Measurements from ENCODE around the gene CD33. TPM values are rescaled to one million over a fixed set of nuclear protein-coding genes. Genes with fewer than 3 reads are reported as not detected.
A peak's percentile ranks its signal among the peaks of the same experiment; 100 is the strongest.

CD33 gene
- total and polyA plus RNA-seq, 2 of the 8 experiments (the other 6 are each of a cell fraction or from before 2014, with no cell fraction given), result 0.06 TPM; not detected in 1

DNA sequence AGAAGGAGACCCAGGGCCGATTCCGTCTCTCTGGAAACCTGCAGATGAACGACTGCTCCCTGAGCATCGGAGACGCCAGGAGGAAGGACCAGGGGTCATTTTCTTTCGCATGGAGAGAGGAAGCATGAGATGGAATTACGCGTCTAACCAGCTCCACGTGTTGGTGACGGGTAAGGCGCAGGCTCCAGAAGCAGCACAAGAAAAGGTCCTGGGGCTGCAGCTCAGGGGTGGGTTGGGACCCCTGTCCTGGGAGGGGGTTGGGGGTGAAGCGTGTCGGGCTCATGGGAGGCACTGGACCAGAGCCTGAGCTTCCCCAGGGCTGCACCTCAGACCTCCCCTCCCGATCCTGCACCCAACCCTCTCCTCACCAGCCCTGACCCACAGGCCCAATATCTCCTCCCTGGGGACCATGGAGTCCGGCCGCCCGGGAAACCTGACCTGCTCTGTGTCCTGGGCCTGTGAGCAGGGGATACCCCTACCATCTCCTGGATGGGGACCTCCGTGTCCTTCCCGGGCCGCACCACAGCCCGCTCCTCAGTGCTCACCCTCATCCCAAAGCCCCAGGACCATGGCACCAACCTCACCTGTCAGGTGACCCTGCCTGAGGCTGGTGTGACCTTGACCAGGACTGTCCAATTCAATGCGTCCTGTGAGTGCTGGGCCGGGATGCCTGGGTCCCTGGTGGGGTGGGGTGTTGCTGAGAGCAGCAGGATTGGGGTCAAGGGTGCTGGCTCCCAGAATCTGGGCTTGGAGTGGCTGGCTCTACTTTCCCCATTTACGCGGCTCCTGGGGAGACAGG lies 39.6 kb upstream of the CD33 start:
- CTCF ChIA-PET (ENCODE audit: partially characterized antibody), result interaction anchor here (2.8 kb wide), 1 partner anchor 27 kb away, joined by 14 read pairs; no protein-coding TSS in a partner anchor
- H3K4ac ChIP-seq (replicated peaks; ENCODE audit: insufficient read length, low read depth, low read length), result no peak overlapping the region

More for the DNA sequence above, 39.6 kb upstream of the CD33 start:
- TF ChIP-seq SIN3A (conservative IDR thresholded peaks at IDR 0.05 in 1 of 2, IDR thresholded peaks at IDR 0.05 in 1 of 2; ENCODE audit: low read depth in 1 of 2, low read length in 2 of 2) (no peak), CREB1 (IDR thresholded peaks at IDR 0.05) (no peak), ASH2L (IDR thresholded peaks at IDR 0.05; ENCODE audit: low read length) (no peak), RBBP5 (IDR thresholded peaks at IDR 0.05; ENCODE audit: borderline replicate concordance, low read depth, low read length) (no peak), EP300 (IDR thresholded peaks at IDR 0.05; ENCODE audit: borderline replicate concordance in 1 of 2, low read depth in 2 of 2, low read length in 2 of 2) (no peak), TAF7 (optimal IDR thresholded peaks at IDR 0.05; ENCODE audit: borderline replicate concordance, low read depth, low read length) (no peak), KDM5A (IDR thresholded peaks at IDR 0.05; ENCODE audit: low read length) (no peak)
- Histone ChIP-seq H3K23ac (ENCODE audit: insufficient read length) (no peak overlapping the region), H3K79me1 (ENCODE audit: low read depth, low read length) (no peaks in the 10 kb centered on the region), H2BK12ac (ENCODE audit: low read depth, low read length) (no peak overlapping the region), H2BK20ac (ENCODE audit: low read length) (no peak overlapping the region), H4K8ac (ENCODE audit: extremely low read depth, insufficient read depth, low read length) (peak overlapping the region; percentile 5; the same call in 1 of the 2 replicates), H3K56ac (replicated peaks; ENCODE audit: insufficient read length, low read depth, low read length) (no peak overlapping the region), H3K4me1 (replicated peaks in 1 of 4; ENCODE audit: control insufficient read depth in 3 of 4, insufficient read depth in 4 of 4, low read length in 3 of 4) (peaks cover 0 to 3% (median 0%) of the 10 kb centered on the region in 4 experiments; a peak in 3 of 7 replicates), H3K79me2 (ENCODE audit: control insufficient read depth in 1 of 2, insufficient read depth in 2 of 2, low read length in 2 of 2) (no peaks in the 10 kb centered on the region), H3K27me3 (replicated peaks in 1 of 4; ENCODE audit: control insufficient read depth in 3 of 4, extremely low read depth in 1 of 4, insufficient read depth in 3 of 4, low read length in 3 of 4) (peaks cover 0 to 13% (median 5%) of the 10 kb centered on the region in 4 experiments; a peak in 5 of 7 replicates), H3K27ac (ENCODE audit: low read depth, low read length) (no peak overlapping the region), H3K14ac (ENCODE audit: insufficient read length) (no peak overlapping the region), H2AK5ac (ENCODE audit: low read depth, low read length) (no peak overlapping the region), H4K20me1 (replicated peaks in 1 of 2; ENCODE audit: control insufficient read depth in 1 of 2, insufficient read depth in 2 of 2, low read length in 2 of 2) (no peaks in the 10 kb centered on the region), H2BK120ac (replicated peaks; ENCODE audit: low read depth, low read length) (no peak overlapping the region), H3K36me3 (ENCODE audit: control insufficient read depth in 2 of 4, insufficient read depth in 4 of 4, low read length in 3 of 4) (no peaks in the 10 kb centered on the region; a peak in 1 of 8 replicates), H3K23me2 (ENCODE audit: low read depth, low read length) (no peaks in the 10 kb centered on the region), H4K91ac (replicated peaks; ENCODE audit: insufficient read length, low read length) (no peak overlapping the region), H2AFZ (ENCODE audit: low read length) (no peak overlapping the region), H3K4me3 (ENCODE audit: extremely low read depth in 1 of 4, insufficient read depth in 2 of 4, low read depth in 3 of 4, low read length in 4 of 4) (no peak overlapping the region), H3K4me2 (ENCODE audit: insufficient read depth in 1 of 2, low read depth in 2 of 2, low read length in 2 of 2) (no peak overlapping the region), H3K9me3 (ENCODE audit: insufficient read depth in 2 of 2, low read depth in 1 of 2, low read length in 1 of 2) (peaks cover 0 to 8% of the 10 kb centered on the region in 2 experiments; a peak in 1 of 4 replicates), H2BK15ac (ENCODE audit: low read length) (no peak overlapping the region), H2BK5ac (ENCODE audit: low read depth, low read length) (no peak overlapping the region), H4K5ac (ENCODE audit: insufficient read length, low read depth, low read length) (no peak overlapping the region), H3K9ac (replicated peaks in 1 of 4; ENCODE audit: extremely low read depth in 1 of 4, low read depth in 3 of 4, low read length in 3 of 4) (no peak overlapping the region), H3K18ac (ENCODE audit: extremely low read depth, low read length) (no peak overlapping the region)
- POLR2A ChIA-PET (ENCODE audit: partially characterized antibody), result interaction anchor here (1.8 kb wide), 1 partner anchor 209 kb away, joined by 5 read pairs; no protein-coding TSS in a partner anchor
- DNase-seq (ENCODE audit: low read depth in 1 of 2, low spot score in 2 of 2) (no peak), FAIRE-seq (no peak)
- 86% methylated on average over 19 of the region's 25 CpGs; no CpG with 5 or more reads in 1 of the 2 experiments for WGBS, 2 experiments (ENCODE audit: extremely low coverage in 1 of 2, insufficient coverage in 1 of 2, insufficient read length in 1 of 2, insufficient replicate concordance in 2 of 2, low coverage in 1 of 2, low lambda C conversion rate in 2 of 2, missing lambda C conversion rate in 1 of 2)
